ENCODE results near the gene LGALS8. TPM values are rescaled to one million over a fixed set of nuclear protein-coding genes. Genes with fewer than 3 reads are reported as not detected.

Gene LGALS8
- total and polyA plus RNA-seq, 2 of the 4 experiments (the other 2 are of a cell fraction) = 41.3 to 57.7 TPM

DNA sequence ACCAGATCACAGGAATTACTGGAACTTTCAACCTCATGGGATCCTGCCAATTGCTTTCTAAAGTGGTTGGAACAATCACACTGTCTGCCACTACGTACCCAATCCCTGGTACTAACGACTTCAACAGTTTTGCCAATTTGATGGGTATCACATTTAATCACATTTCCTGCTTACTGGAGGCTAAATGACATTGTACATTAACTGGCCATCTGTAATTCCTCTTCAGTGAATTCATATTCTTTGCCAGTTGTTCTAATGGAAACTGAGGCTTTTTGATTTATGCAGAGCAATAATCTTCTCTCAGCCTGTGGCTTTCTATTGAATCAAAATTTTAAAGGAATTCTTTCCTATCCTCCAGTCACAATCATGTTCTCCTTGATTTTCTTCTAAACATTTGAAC lies 38.2 kb downstream of the LGALS8 start:
- H2AFZ ChIP-seq (replicated peaks; ENCODE audit: low read length, poor library complexity) = no peak overlapping the region
- no peak overlapping the region for H2BK20ac ChIP-seq (ENCODE audit: low read depth, low read length)
- no TSS peak for BruUV-seq (replicated peaks)
- H4K8ac ChIP-seq (ENCODE audit: low read depth in 2 of 2, low read length in 2 of 2) = no peak overlapping the region
- intact Hi-C loops (cut with micrococcal nuclease) = loop anchor here (5.0 kb wide), 1 partner anchor 35 kb away; no protein-coding TSS in a partner anchor
- ChIA-PET CTCF (no interaction called here), POLR2A (ENCODE audit: unreplicated experiment) (no interaction called here)
- no peak overlapping the region for H3K23ac ChIP-seq (ENCODE audit: low read depth, low read length)
- H4K5ac ChIP-seq (ENCODE audit: low read depth, low read length) = no peak overlapping the region
- no peak overlapping the region for H3K18ac ChIP-seq (ENCODE audit: low read depth, low read length)
- H2AK5ac ChIP-seq (ENCODE audit: low read depth, low read length) = no peak overlapping the region
- dilution Hi-C loops (cut with HindIII; ENCODE audit: low sequenced_read_pairs, unreplicated experiment) = no loop called here
- peaks cover 46% of the 10 kb centered on the region for H3K36me3 ChIP-seq (ENCODE audit: control insufficient read depth, insufficient read depth, low read length)
- no peak overlapping the region for H2BK5ac ChIP-seq (ENCODE audit: low read depth, low read length, poor library complexity, severe bottlenecking)
- no CpG with 5 or more reads among the region's 2 CpGs for WGBS, 2 experiments (ENCODE audit: extremely low coverage in 2 of 2, insufficient read length in 1 of 2)
- H3K4ac ChIP-seq (ENCODE audit: low read depth, low read length) = no peak overlapping the region
- no peak overlapping the region for H3K9ac ChIP-seq (ENCODE audit: low read depth, low read length)
- TF ChIP-seq RCOR1 (IDR thresholded peaks at IDR 0.05; ENCODE audit: insufficient replicate concordance, low read length) = no peak
- TF ChIP-seq SMC3 (IDR thresholded peaks at IDR 0.05; ENCODE audit: low read depth, low read length) = no peak
- TF ChIP-seq, protein P1, sequence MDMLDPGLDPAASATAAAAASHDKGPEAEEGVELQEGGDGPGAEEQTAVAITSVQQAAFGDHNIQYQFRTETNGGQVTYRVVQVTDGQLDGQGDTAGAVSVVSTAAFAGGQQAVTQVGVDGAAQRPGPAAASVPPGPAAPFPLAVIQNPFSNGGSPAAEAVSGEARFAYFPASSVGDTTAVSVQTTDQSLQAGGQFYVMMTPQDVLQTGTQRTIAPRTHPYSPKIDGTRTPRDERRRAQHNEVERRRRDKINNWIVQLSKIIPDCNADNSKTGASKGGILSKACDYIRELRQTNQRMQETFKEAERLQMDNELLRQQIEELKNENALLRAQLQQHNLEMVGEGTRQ (IDR thresholded peaks at IDR 0.05; ENCODE audit: low read depth, low read length) = no peak
- no peak for TF ChIP-seq FOS (IDR thresholded peaks at IDR 0.05; ENCODE audit: low read depth, low read length)
- TF ChIP-seq RFX5 (IDR thresholded peaks at IDR 0.05; ENCODE audit: low read depth, low read length) = no peak
- no peaks in the 10 kb centered on the region for H3K27me3 ChIP-seq (ENCODE audit: control insufficient read depth, insufficient read depth, low read length)
- H2BK120ac ChIP-seq (ENCODE audit: low read depth, low read length) = no peak overlapping the region
- no peak overlapping the region for H2AK9ac ChIP-seq (replicated peaks; ENCODE audit: low read depth, low read length, poor library complexity)
- no peaks in the 10 kb centered on the region for H3K9me3 ChIP-seq (ENCODE audit: control insufficient read depth, insufficient read depth, low read length)
- H4K91ac ChIP-seq (ENCODE audit: insufficient read depth, low read depth, low read length) = no peak overlapping the region
- in situ Hi-C loops (cut with MboI; ENCODE audit: low sequenced_read_pairs) = no loop called here
- no peak for DNase-seq
- H3K79me1 ChIP-seq (ENCODE audit: low read depth in 1 of 2, low read length in 2 of 2) = no peaks in the 10 kb centered on the region; a peak in 1 of 4 replicates
- no peaks in the 10 kb centered on the region for H3K9me1 ChIP-seq (ENCODE audit: insufficient read depth, low read length)
- H3K4me2 ChIP-seq (ENCODE audit: low read depth, low read length) = no peak overlapping the region
- H3K27ac ChIP-seq (ENCODE audit: insufficient read depth, low read length) = no peak overlapping the region
- H3K14ac ChIP-seq (replicated peaks; ENCODE audit: low read depth, low read length) = no peak overlapping the region
- no peak overlapping the region for H2BK15ac ChIP-seq (ENCODE audit: low read depth, low read length)
- H3K4me1 ChIP-seq (ENCODE audit: control insufficient read depth, insufficient read depth, low read length) = no peaks in the 10 kb centered on the region
- ATAC-seq (ENCODE audit: low read depth) = no peak
- H4K20me1 ChIP-seq (ENCODE audit: insufficient read depth, low read length) = no peaks in the 10 kb centered on the region
- no peak overlapping the region for H3K56ac ChIP-seq (ENCODE audit: extremely low read depth, insufficient read depth, low read length)
- H3K4me3 ChIP-seq (ENCODE audit: insufficient read depth, low read depth, low read length) = no peak overlapping the region

Measured in IMR-90 (cell line).